MG63 (cell line): Measurements from ENCODE around the gene LGALS3BP. TPM values are rescaled to one million over a fixed set of nuclear protein-coding genes. Genes with fewer than 3 reads are reported as not detected.
"Not testable (repeated sequence)": the region's sequence is repeated elsewhere in the genome, so short reads cannot be mapped to it uniquely, and the experiment has no call there.

ENCODE experiments used
- DNase-seq: peaks from one replicate; pipeline ENCODE4 v3.0.0-alpha.2; 2020
- H3K27me3 ChIP-seq: fragments of 250-450 bp; sonication (Bioruptor Pico); 2 replicates; pipeline ENCODE4 v1.5.1; 2020; ENCODE audit warnings: mild to moderate bottlenecking, moderate library complexity
- H3K36me3 ChIP-seq: fragments of 250-450 bp; sonication (Bioruptor Pico); 2 replicates; pipeline ENCODE4 v1.5.1; 2020; ENCODE audit warnings: mild to moderate bottlenecking, moderate library complexity
- H3K4me3 ChIP-seq: fragments of 250-450 bp; sonication (Bioruptor Pico); 2 replicates; pipeline ENCODE4 v1.5.1; 2020; ENCODE audit warnings: mild to moderate bottlenecking, moderate library complexity
- H3K9me3 ChIP-seq: fragments of 250-450 bp; sonication (Bioruptor Pico); 2 replicates; pipeline ENCODE4 v1.5.1; 2020; ENCODE audit warnings: mild to moderate bottlenecking, moderate library complexity
- total RNA-seq: library from RNA; depleted of rRNA; stranded (reverse); fragments of >200 nt; shearing (Covaris generic); gene quantifications from 2 replicates; pipeline ENCODE4 v1.2.3, GENCODE V29; 2014; ENCODE audit warnings: low replicate concordance

LGALS3BP gene
- total RNA-seq, 1 experiment from 2014 or later, result 434 TPM

DNA sequence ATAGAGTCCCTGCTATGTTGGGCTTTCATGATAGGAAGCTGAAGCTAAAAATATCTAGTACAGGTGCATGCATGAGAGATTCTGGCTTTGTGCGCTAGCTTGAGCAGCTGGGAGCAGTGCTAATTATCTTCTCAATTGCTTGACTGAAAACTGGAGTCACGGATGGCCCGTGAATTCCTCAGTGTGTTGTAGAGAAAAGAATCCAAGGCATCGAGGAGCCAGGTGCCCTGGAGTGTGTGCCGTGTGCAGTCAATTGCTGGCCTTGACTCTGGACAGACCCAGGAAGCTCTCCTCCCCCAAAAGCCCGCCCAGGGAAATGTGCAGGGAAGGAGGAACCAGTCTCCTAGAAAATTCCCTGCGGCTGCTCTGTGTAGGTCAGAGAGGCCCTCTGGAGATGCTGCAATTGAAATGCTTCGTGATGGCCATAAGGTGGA is 14.2 kb downstream of the LGALS3BP start:
- DNase-seq, result no peak
- peaks cover 27% of the 10 kb centered on the region for H3K36me3 ChIP-seq
- H3K27me3 ChIP-seq, result no peaks in the 10 kb centered on the region
- H3K9me3 ChIP-seq, result no peaks in the 10 kb centered on the region
- no peak overlapping the region for H3K4me3 ChIP-seq

DNA sequence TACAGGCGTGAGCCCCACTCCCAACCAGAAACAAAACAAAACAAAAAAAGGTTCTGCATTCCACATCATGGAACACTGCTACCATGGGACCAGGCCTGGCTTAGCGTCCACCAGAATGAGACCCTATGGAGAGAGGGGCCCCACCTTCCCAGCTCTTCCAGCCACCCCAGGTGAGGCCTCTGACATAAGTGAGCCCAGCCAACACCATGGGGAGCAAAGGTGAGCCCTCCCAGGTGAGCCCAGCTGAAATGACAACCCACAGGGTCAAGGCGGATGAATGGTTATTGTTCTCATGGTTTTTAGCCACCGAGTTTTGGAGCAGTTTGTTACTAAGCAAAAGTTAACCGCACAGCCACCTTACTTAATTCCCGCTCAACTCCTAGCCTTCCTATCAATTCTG is 16.3 kb downstream of the LGALS3BP start:
- Histone ChIP-seq H3K27me3 (no peaks in the 10 kb centered on the region), H3K4me3 (no peak overlapping the region), H3K9me3 (no peaks in the 10 kb centered on the region), H3K36me3 (peaks cover 6% of the 10 kb centered on the region)
- DNase-seq, result no peak

DNA sequence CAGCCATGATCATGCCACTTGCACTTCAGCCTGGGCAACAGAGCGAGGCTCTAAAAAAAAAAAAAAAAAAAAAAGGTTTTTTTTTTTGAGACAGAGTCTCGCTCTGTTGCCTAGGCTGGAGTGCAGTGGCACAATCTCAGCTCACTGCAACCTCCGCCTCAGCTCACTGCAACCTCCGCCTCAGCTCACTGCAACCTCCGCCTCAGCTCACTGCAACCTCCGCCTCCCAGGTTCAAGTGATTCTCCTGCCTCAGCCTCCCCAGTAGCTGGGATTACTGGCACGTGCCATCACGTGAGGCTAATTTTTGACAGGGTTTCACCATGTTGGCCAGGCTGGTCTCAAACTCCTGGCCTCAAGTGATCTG is 16.8 kb downstream of the LGALS3BP start:
- H3K4me3 ChIP-seq, DNase-seq, H3K36me3 ChIP-seq, H3K27me3 ChIP-seq, H3K9me3 ChIP-seq: not testable (repeated sequence)

DNA sequence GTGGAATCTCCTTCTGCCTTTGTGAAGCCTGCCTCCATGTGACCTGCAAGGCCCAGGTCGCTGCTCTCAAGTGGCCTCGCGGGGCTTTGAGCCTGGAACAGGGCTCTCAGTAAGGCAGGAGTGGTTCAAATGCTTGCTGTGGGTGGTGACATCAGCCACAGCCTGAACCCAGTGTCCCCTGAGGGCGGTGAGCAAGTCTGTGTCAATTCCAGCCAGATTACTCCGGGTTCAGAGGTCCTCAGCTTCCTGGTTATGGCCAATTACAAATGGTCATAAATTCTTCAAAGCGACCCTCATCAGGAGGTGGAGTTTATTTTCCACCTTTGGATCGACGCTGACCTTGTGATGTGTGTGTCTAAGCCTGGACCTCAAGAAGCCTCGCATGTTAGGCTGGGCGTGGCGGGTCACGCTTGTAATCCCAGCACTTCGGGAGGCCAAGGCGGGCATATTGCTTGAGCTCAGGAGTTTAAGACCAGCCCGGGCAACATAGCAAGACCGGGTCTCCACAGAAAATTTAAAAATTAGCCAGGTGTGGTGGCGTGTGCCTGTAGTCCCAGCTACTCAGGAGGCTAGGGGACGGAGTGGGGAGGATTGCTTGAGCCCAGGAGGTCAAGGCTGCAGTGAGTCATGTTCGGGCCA is 17.3 kb downstream of the LGALS3BP start:
- H3K4me3 ChIP-seq, result no peak overlapping the region
- no peaks in the 10 kb centered on the region for H3K36me3 ChIP-seq
- H3K9me3 ChIP-seq, result no peaks in the 10 kb centered on the region
- no peaks in the 10 kb centered on the region for H3K27me3 ChIP-seq
- peak; percentile 37 for DNase-seq

DNA sequence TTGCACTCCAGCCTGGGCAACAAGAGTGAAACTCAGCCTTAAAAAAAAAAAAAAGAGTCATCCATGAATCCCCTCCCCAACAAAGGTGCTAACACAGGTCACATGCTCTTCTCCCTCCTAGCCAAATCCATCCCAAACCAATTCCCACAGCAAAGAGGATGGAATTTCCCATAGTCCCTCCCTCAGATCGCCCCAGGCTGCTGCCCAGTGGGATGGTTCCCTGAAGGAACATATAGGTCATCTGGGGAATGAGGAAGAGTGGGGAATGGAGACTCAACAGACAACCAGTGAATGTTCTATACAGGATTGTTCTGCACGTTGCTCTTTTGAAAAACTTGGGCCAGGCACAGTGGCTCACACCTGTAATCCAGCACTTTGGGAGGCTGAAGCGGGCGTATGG is 18.2 kb downstream of the LGALS3BP start:
- DNase-seq, result no peak
- Histone ChIP-seq H3K9me3 (no peaks in the 10 kb centered on the region), H3K36me3 (no peaks in the 10 kb centered on the region), H3K4me3 (no peak overlapping the region), H3K27me3 (no peaks in the 10 kb centered on the region)

DNA sequence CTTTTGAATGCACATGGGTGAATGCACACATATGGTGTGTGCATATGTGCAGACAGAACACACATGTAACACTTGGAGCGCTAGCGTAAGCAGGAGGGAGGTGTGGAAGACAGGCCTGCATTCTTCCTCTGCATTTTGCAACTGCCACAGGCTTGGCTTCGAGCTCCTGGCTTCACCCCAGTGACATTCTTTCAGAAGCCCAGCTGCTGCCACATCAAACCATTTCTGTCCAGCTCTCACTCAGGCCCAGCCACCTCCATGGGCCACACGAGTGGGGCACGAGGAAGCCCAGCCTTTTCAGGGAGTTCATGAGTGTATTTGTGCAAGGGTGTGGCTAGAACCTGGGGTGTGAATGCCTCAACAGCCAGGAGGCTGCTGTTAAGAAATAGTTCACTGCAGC is 18.8 kb downstream of the LGALS3BP start:
- Histone ChIP-seq H3K27me3 (no peaks in the 10 kb centered on the region), H3K36me3 (no peaks in the 10 kb centered on the region), H3K4me3 (no peak overlapping the region), H3K9me3 (no peaks in the 10 kb centered on the region)
- no peak for DNase-seq

DNA sequence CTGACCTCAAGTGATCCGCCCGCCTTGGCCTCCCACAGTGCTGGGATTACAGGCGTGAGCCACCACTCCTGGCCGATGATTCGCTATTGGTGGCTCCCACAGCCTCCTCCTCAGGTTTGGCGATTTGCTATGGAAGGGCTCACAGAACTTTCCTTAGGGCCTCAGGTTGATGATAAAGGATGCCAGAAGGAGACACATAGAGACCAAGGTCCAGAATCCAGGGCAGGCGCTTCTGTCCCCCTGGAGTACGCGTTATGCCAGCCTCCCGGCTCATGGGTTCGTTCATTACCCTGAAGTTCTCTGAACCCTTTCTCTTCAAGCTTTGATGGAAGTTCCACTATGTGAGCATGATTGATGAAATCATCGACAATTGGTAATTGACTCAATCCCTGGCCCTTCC is 19.9 kb downstream of the LGALS3BP start:
- Histone ChIP-seq H3K4me3 (no peak overlapping the region), H3K9me3 (no peaks in the 10 kb centered on the region), H3K36me3 (no peaks in the 10 kb centered on the region), H3K27me3 (no peaks in the 10 kb centered on the region)
- DNase-seq, result no peak

DNA sequence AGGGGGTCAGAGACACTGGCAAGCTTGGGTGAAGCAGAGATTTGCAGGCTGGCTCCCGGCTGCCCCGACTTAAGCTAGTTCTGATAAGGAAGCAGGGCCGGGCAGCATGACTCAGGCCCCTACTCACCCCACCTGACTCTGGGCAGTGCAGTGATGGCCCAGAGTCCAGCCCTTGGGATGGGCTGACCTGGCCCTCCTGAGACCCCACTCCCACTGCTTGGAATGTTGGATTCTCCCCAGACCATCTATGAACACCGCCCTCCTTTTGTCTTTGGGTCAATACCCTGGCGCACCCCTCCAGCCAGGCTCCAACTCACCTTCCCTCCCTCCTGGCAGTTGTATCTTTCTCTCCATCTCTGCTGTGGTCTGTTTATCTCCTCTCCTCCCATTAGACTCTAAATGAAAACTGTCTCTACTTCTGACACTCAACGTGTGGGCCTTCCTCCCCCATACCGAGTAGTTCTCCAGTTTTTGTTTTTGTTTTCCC is 21.0 kb downstream of the LGALS3BP start:
- no peaks in the 10 kb centered on the region for H3K36me3 ChIP-seq
- no peak overlapping the region for H3K4me3 ChIP-seq
- no peaks in the 10 kb centered on the region for H3K9me3 ChIP-seq
- DNase-seq, result peak; percentile 38
- H3K27me3 ChIP-seq, result no peaks in the 10 kb centered on the region

DNA sequence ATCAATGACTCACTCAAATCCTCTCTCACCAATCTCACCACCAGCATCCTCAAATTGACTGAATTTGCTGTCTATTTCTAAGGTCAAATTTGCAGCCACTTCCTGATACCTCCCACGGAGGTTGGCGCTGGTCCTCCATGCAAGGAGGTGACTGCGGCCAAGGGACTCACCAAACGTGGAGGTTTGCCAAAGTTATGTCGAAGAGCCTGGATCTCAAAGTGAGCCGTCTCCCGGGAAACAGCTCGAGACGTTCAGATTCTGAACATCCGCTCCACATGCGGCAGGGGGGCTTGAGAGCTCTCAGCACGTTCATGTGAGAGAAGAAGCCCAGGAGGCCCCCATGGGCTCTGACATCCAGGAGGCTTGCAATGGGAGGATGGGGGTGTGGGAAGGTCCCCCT is 22.6 kb downstream of the LGALS3BP start:
- Histone ChIP-seq H3K9me3 (no peaks in the 10 kb centered on the region), H3K27me3 (no peaks in the 10 kb centered on the region), H3K36me3 (no peaks in the 10 kb centered on the region), H3K4me3 (no peak overlapping the region)
- DNase-seq, result peak; percentile 42

DNA sequence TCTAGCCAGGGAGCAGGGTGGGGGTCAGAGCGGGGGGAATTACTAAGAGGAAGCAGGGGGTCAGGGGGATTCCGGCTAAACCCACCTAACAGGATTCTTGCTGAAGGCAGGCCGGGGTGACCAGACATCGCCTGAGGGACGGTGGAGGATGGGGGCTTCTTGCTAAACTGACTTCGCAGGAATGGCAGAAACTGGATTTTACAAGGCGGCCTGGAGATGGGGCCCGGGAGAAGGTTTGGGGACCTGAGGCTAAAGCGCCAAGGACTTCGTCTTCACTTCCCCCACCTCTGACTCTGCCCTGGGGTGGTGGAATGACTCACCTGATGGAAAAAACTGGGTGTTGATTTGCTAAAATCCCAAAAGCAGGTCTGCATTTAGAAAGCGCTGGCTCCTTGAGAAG is 23.5 kb downstream of the LGALS3BP start:
- Histone ChIP-seq H3K27me3 (no peaks in the 10 kb centered on the region), H3K36me3 (no peaks in the 10 kb centered on the region), H3K4me3 (no peak overlapping the region), H3K9me3 (no peaks in the 10 kb centered on the region; the same call in 1 of the 2 replicates)
- DNase-seq, result no peak

DNA sequence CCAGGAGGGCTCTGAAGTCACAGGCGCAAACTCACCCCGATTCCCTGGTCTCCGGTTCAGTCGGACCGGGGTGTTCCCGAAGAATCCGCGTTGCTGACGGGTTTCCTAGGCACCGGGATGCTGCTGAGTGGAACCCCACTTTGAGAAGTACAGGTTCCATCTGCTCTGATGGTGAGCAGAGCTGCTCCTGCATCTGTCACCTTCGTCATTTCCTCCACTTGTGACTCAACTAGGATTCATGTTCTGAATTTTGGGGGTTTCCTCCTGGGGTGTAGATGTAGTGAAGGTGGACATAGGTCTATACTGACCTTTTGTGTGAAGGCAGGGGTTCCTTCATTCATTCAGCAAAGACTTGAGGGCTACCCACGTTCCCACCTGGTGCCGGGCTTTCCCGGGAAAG is 25.0 kb downstream of the LGALS3BP start:
- Histone ChIP-seq H3K4me3 (no peak overlapping the region), H3K36me3 (no peaks in the 10 kb centered on the region), H3K9me3 (peaks cover 3% of the 10 kb centered on the region), H3K27me3 (no peaks in the 10 kb centered on the region)
- no peak for DNase-seq

DNA sequence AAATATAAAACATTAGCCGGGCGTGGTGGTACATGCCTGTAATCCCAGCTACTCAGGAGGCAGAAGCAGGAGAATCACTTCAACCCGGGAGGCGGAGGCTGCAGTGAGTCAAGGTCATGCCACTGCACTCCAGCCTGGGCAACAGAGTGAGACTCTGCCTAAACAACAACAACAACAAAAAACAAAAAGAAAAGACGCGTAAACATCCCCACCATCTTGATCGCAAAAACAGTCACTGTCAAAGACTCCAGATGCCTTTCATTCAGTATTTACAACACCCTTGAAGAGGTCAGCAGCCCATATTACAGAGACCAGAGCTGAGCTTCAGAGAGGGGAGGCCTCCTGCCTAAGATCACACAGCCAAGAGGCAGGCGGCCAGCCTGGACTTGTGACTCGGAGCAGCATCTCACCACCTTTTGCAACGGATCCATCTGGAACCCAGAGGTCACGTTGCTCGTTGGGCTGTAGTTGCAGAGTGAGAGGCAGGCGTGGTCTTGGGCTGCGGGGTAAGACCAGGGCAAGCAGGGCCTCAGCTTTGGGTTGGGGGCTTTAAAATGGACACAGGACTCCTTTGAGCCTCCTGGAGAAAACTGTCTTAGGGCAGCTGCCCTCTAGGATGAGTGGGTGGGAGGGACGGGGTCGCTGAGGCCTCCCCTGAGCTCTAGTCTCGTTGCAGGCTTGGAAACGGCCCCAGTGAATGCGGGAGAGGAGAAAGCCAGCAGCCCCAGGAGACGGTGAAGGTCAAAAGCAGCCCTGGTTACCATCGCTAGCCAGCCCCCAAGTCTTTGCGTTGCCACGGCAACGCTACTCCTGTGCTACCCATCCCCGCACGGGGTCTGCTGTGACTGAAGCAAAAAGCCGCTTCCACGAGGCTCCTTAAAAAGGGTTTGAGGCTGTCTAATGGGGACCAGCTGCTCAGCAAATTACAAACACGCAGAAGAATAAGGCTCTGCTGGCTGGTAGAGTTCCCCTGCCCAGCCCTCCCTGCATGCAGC is 26.1 kb downstream of the LGALS3BP start:
- peaks cover 3% of the 10 kb centered on the region for H3K9me3 ChIP-seq
- no peak for DNase-seq
- H3K4me3 ChIP-seq, result no peak overlapping the region
- no peaks in the 10 kb centered on the region for H3K27me3 ChIP-seq
- H3K36me3 ChIP-seq, result no peaks in the 10 kb centered on the region

DNA sequence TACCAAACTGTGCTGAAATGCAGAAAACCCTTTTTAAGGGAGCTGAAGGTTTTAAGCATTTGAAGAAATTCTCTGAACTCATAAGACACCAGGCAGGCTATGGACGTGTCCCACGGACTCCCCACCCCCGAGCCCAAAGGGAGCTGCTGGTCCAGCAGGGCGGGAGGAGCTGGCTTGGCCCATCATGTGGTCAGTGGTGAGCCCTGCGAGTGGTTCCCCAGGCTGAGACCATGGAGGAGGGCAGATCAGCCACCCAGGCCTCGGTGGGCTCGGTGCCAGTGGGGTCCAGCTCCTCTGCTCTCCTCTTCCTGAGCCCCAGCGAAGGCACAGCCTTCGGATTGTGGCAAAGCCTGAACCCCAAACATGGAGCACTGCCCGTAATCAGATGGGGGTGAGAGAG is 27.0 kb downstream of the LGALS3BP start:
- Histone ChIP-seq H3K9me3 (peaks cover 3% of the 10 kb centered on the region), H3K36me3 (no peaks in the 10 kb centered on the region), H3K4me3 (no peak overlapping the region), H3K27me3 (no peaks in the 10 kb centered on the region)
- no peak for DNase-seq

DNA sequence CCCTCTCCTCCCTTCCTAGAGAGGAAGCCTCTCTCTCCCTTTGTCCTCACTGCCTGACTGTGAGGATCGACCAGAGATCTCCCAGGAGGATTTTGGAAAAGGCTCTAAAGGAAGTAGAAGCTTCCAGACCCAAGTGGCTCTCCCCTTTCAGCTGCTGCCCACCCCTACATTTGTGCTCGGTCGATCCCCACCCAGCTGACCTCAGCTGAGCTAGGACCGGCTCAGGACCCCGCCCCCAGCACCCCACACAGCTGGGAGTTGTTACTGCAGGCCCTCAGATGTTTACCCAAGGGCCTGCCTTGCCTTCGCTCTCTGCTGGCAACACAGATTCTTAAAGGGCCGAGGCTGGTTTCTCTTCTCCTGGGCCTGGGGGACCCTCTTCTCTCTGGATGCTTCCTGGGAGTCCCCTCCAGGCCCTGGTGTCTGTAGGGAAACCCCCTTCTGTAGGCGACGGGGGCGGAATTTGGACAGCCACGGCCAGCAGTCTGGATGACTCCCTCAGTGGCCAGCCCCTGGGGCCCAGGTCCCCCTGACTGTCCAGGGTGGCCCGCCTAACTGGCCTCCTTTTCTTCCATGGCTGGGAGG is 27.7 kb downstream of the LGALS3BP start:
- Histone ChIP-seq H3K9me3 (peaks cover 3% of the 10 kb centered on the region), H3K36me3 (no peaks in the 10 kb centered on the region), H3K4me3 (no peak overlapping the region), H3K27me3 (no peaks in the 10 kb centered on the region)
- DNase-seq, result no peak

DNA sequence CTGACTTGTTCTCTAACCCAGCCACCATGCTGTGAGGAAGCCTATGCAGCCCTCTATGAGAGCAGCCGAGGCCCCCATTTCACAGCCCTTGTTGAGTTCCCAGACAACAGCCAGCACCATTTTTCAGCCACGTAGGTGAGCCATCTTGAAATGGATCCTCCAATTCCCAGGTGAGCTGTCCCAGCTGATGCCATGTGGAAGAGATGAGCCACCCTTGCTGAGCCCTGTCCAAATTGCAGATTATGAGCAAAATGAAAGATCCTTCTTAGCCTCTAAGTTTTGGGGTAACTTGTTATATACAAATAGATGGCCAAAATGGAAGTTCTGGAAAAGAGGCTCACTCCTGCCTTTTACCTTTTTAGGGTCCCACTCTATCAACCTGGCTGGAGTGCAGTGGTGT is 28.9 kb downstream of the LGALS3BP start:
- Histone ChIP-seq H3K9me3 (peaks cover 3% of the 10 kb centered on the region), H3K36me3 (no peaks in the 10 kb centered on the region), H3K27me3 (no peaks in the 10 kb centered on the region), H3K4me3 (no peak overlapping the region)
- DNase-seq, result no peak

DNA sequence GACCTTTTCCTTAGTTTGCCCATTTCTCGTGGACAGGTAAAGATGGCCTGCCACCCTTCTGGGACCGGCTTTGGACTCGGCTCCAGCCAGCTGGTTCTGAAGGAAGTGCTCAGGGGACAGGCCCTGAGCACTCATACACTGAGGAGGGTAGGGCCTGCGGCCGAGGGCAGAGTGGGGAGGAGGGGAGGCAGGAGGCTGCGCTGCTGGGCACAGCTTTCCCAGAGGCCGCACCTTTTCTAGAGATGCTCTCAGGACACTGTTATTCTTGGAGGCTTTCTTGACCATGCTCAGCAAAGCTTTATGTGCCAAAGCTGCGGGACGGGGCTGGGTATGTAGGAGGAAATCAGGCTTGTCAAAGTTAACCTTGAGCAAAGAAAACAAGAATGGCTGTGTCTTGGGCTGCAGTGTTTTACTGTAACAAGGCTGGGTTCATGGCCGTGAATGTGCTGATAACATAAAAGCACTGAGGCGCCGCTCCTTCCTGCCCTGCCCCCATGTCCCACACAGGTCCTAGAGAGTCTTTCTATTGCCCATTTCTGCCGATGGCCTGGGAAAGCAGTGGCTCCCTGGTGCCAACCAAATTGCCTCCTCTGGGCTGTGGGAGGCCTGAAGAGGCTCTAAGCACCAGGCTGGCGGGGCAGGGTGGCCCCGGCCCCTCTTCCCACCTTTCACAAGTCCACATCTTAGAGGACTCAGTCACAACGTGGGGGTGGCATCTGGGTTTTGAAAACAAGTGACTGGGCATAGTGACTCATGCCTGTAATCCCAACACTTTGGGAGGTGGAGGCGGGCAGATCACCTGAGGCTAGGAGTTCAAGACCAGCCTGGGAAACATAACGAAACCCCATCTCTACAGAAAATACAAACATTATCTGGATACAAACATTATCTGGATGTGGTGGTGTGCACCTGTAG is 32.2 kb downstream of the LGALS3BP start:
- no peak for DNase-seq
- Histone ChIP-seq H3K4me3 (no peak overlapping the region), H3K36me3 (no peaks in the 10 kb centered on the region), H3K27me3 (no peaks in the 10 kb centered on the region), H3K9me3 (peaks cover 3% of the 10 kb centered on the region)
